OCI-LY1 (cell line): ENCODE results near the gene PRKAR2B.
"Not testable (repeated sequence)": the region's sequence is repeated elsewhere in the genome, so short reads cannot be mapped to it uniquely, and the experiment has no call there.

Experiments used
- EZH2 ChIP-seq: fragments of 200-600 bp; sonication (generic), shearing (Covaris generic); IDR thresholded peaks from 2 replicates; pipeline ENCODE4 v1.8.0; 2017; ENCODE audit warnings: borderline replicate concordance, mixed run types, mild to moderate bottlenecking, antibody characterized with exemption, low read length, moderate library complexity, mixed read lengths
- TF ChIP-seq, protein P1 (sequence below): fragments of 200-600 bp; sonication (generic), shearing (Covaris generic); IDR thresholded peaks from 2 replicates; pipeline ENCODE4 v1.5.1; 2017; ENCODE audit warnings: mild to moderate bottlenecking, antibody characterized with exemption, low read length, moderate library complexity, mixed read lengths

DNA sequence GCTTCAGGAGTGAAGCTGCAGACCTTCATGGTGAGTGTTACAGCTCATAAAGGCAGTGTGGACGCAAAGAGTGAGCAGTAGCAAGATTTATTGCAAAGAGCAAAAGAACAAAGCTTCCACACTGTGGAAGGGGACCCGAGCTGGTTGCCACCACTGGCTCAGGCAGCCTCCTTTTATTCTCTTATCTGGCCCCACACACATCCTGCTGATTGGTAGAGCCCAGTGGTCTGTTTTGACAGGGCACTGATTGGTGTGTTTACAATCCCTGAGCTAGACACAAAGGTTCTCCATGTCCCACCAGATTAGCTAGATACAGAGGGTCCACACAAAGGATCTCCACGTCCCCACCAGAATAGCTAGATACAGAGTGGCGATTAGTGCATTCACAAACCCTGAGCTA, 2.7 kb upstream of the PRKAR2B start:
- TF ChIP-seq, protein P1, sequence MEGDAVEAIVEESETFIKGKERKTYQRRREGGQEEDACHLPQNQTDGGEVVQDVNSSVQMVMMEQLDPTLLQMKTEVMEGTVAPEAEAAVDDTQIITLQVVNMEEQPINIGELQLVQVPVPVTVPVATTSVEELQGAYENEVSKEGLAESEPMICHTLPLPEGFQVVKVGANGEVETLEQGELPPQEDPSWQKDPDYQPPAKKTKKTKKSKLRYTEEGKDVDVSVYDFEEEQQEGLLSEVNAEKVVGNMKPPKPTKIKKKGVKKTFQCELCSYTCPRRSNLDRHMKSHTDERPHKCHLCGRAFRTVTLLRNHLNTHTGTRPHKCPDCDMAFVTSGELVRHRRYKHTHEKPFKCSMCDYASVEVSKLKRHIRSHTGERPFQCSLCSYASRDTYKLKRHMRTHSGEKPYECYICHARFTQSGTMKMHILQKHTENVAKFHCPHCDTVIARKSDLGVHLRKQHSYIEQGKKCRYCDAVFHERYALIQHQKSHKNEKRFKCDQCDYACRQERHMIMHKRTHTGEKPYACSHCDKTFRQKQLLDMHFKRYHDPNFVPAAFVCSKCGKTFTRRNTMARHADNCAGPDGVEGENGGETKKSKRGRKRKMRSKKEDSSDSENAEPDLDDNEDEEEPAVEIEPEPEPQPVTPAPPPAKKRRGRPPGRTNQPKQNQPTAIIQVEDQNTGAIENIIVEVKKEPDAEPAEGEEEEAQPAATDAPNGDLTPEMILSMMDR, result not testable (repeated sequence)
- TF ChIP-seq EZH2, result not testable (repeated sequence)
